ENCODE results near the gene STEEP1. TPM values are rescaled to one million over a fixed set of nuclear protein-coding genes. Genes with fewer than 3 reads are reported as not detected.

STEEP1 gene
- polyA plus RNA-seq, 1 donor from 2014 or later = 63.0 TPM

GRCh38 chrX:119570351-119570835 lies 5.2 kb upstream of the STEEP1 start:
- H3K36me3 ChIP-seq (ENCODE audit: insufficient read depth, low read length) = no peaks in the 10 kb centered on the region
- no peak for TF ChIP-seq EP300 (conservative IDR thresholded peaks at IDR 0.05; ENCODE audit: poor library complexity, severe bottlenecking)
- TF ChIP-seq POLR2AphosphoS5 (IDR thresholded peaks at IDR 0.05) = no peak
- TF ChIP-seq REST (IDR thresholded peaks at IDR 0.05; ENCODE audit: borderline replicate concordance) = no peak
- TF ChIP-seq MXI1 (conservative IDR thresholded peaks at IDR 0.05; ENCODE audit: poor library complexity, severe bottlenecking) = no peak
- no peak for TF ChIP-seq CTCF (IDR thresholded peaks at IDR 0.05; ENCODE audit: poor library complexity, severe bottlenecking)
- TF ChIP-seq EZH2 (IDR thresholded peaks at IDR 0.05; ENCODE audit: borderline replicate concordance, insufficient read depth, low read length, poor library complexity, severe bottlenecking) = no peak
- no peak for TF ChIP-seq RAD21 (conservative IDR thresholded peaks at IDR 0.05)
- TF ChIP-seq TAF1 (IDR thresholded peaks at IDR 0.05; ENCODE audit: low read depth) = no peak
- TF ChIP-seq SMC3 (conservative IDR thresholded peaks at IDR 0.05; ENCODE audit: poor library complexity) = no peak
- H3K9ac ChIP-seq (ENCODE audit: low read length) = no peak overlapping the region
- no peak overlapping the region for H2AFZ ChIP-seq (ENCODE audit: low read depth, low read length)
- H3K27me3 ChIP-seq (ENCODE audit: insufficient read depth, low read depth, low read length) = no peaks in the 10 kb centered on the region
- no peak overlapping the region for H3K27ac ChIP-seq (ENCODE audit: low read length)
- no peaks in the 10 kb centered on the region for H3F3A ChIP-seq (ENCODE audit: insufficient read depth, low read length, poor library complexity, severe bottlenecking)
- H3K79me2 ChIP-seq (replicated peaks; ENCODE audit: insufficient read depth, low read length) = no peaks in the 10 kb centered on the region
- no peaks in the 10 kb centered on the region for H3K9me2 ChIP-seq (ENCODE audit: insufficient read depth, low read length)
- no peak overlapping the region for H3K4me3 ChIP-seq (ENCODE audit: low read length)
- H4K20me1 ChIP-seq (ENCODE audit: insufficient read depth) = no peaks in the 10 kb centered on the region
- no peaks in the 10 kb centered on the region for H3K9me3 ChIP-seq (ENCODE audit: low read length)
- no peak overlapping the region for H3K4me2 ChIP-seq (ENCODE audit: low read length)

- H3K79me2 ChIP-seq (replicated peaks; ENCODE audit: insufficient read depth, low read length) = no peaks in the 10 kb centered on the region
- no peak overlapping the region for H3K4me3 ChIP-seq (ENCODE audit: low read length)
- TF ChIP-seq SMC3 (conservative IDR thresholded peaks at IDR 0.05; ENCODE audit: poor library complexity) (no peak), EZH2 (IDR thresholded peaks at IDR 0.05; ENCODE audit: borderline replicate concordance, insufficient read depth, low read length, poor library complexity, severe bottlenecking) (no peak), REST (IDR thresholded peaks at IDR 0.05; ENCODE audit: borderline replicate concordance) (no peak), MXI1 (conservative IDR thresholded peaks at IDR 0.05; ENCODE audit: poor library complexity, severe bottlenecking) (no peak), CTCF (IDR thresholded peaks at IDR 0.05; ENCODE audit: poor library complexity, severe bottlenecking) (no peak), EP300 (conservative IDR thresholded peaks at IDR 0.05; ENCODE audit: poor library complexity, severe bottlenecking) (no peak), RAD21 (conservative IDR thresholded peaks at IDR 0.05) (no peak)
- no peaks in the 10 kb centered on the region for H3K9me2 ChIP-seq (ENCODE audit: insufficient read depth, low read length)
- H3K9me3 ChIP-seq (ENCODE audit: low read length) = no peaks in the 10 kb centered on the region
- no peak overlapping the region for H3K27ac ChIP-seq (ENCODE audit: low read length)
- H2AFZ ChIP-seq (ENCODE audit: low read depth, low read length) = no peak overlapping the region
- H3K4me2 ChIP-seq (ENCODE audit: low read length) = no peak overlapping the region
- no peaks in the 10 kb centered on the region for H4K20me1 ChIP-seq (ENCODE audit: insufficient read depth)
- H3K27me3 ChIP-seq (ENCODE audit: insufficient read depth, low read depth, low read length) = no peaks in the 10 kb centered on the region
- no peaks in the 10 kb centered on the region for H3K36me3 ChIP-seq (ENCODE audit: insufficient read depth, low read length)
- no peak overlapping the region for H3K9ac ChIP-seq (ENCODE audit: low read length)
- H3F3A ChIP-seq (ENCODE audit: insufficient read depth, low read length, poor library complexity, severe bottlenecking) = no peaks in the 10 kb centered on the region
Observed at GRCh38 chrX:119552508-119552907, 12.7 kb downstream of the STEEP1 start.
